GM12878 (cell line): ENCODE data around the gene CREBBP. TPM values are rescaled to one million over a fixed set of nuclear protein-coding genes. Genes with fewer than 3 reads are reported as not detected.

ENCODE experiments used
- ATAC-seq: fragments of 200-7000 bp; cut with Tn5 transposase; 3 replicates; pipeline ENCODE4 v1.9.1; 2020; ENCODE audit warnings: mild to moderate bottlenecking, moderate library complexity
- BruUV-seq: library from RNA; stranded (reverse); fragments of 400-500 nt; replicated peaks from 2 replicates; lab custom pipeline; 2021; lab: Mats Ljungman, UMichigan
- CTCF ChIA-PET: fragments of 300-600 bp; sonication (Branson Sonifier 250); formaldehyde crosslinking; extraction: SDS; loops from one replicate; lab custom pipeline; 2021; ENCODE audit warnings: inconsistent platforms; lab: Yijun Ruan, JAX
- POLR2A ChIA-PET: fragments of 350-600 bp; formaldehyde crosslinking; extraction: SDS; loops from one replicate; lab custom pipeline; 2021; ENCODE audit warnings: inconsistent platforms; lab: Charles Lee
- RAD21 ChIA-PET: fragments of 300-600 bp; sonication (Branson Sonifier 250); formaldehyde crosslinking; loops from one replicate; lab custom pipeline; 2023; ENCODE audit warnings: antibody characterized with exemption; ENCODE audit not compliant: unreplicated experiment; lab: Charles Lee
- SMC1A ChIA-PET: fragments of 300-600 bp; sonication (Branson Sonifier 250); formaldehyde crosslinking; loops from one replicate; lab custom pipeline; 2023; ENCODE audit not compliant: unreplicated experiment, uncharacterized antibody; lab: Charles Lee
- DNase-seq: peaks from one replicate; pipeline ENCODE4 v3.0.0-alpha.2; 2011; ENCODE audit warnings: low read depth, low spot score
- FAIRE-seq: peaks from 3 replicates; lab custom pipeline; 2011; peaks lifted over from hg19 to GRCh38; lab: Jason Lieb, UNC
- H2AFZ ChIP-seq: 2 replicates; pipeline ENCODE4 v1.6.0; 2011; ENCODE audit warnings: low read depth, low read length, control low read depth; ENCODE audit not compliant: control insufficient read depth
- H3K27ac ChIP-seq: 2 replicates; pipeline ENCODE4 v1.5.1; 2011; ENCODE audit warnings: control low read depth; ENCODE audit not compliant: control insufficient read depth, insufficient read depth
- H3K27me3 ChIP-seq, 2 experiments: replicated peaks in 1 of 2; 2 replicates each; pipeline versions ENCODE4 v1.6.0 to v1.6.1; 2011; ENCODE audit warnings: low read length in 1 of 2; ENCODE audit not compliant: control insufficient read depth in 2 of 2, insufficient read depth in 2 of 2
- H3K36me3 ChIP-seq, 2 experiments: 2 replicates each; pipeline ENCODE4 v1.5.1; 2011; ENCODE audit warnings: low read length in 1 of 2; ENCODE audit not compliant: control insufficient read depth in 2 of 2, insufficient read depth in 2 of 2
- H3K4me1 ChIP-seq: 2 replicates; pipeline ENCODE4 v1.6.1; 2011; ENCODE audit warnings: mild to moderate bottlenecking, low read length, moderate library complexity, mixed read lengths; ENCODE audit not compliant: control insufficient read depth, insufficient read depth
- H3K4me2 ChIP-seq: 2 replicates; pipeline ENCODE4 v1.6.0; 2011; ENCODE audit warnings: control low read depth; ENCODE audit not compliant: control insufficient read depth, insufficient read depth
- H3K4me3 ChIP-seq: fragments of 200-600 bp; sonication (generic); 2 replicates; pipeline ENCODE4 v1.5.1; 2016
- H3K79me2 ChIP-seq: 2 replicates; pipeline ENCODE4 v1.6.0; 2011; ENCODE audit warnings: low read length; ENCODE audit not compliant: control insufficient read depth, insufficient read depth
- H3K9ac ChIP-seq: 2 replicates; pipeline ENCODE4 v1.8.0; 2011; ENCODE audit warnings: low read length, control low read depth, mixed read lengths; ENCODE audit not compliant: control insufficient read depth, insufficient read depth
- H3K9me3 ChIP-seq: replicated peaks from 3 replicates; pipeline ENCODE4 v1.5.1; 2011; ENCODE audit warnings: mild to moderate bottlenecking, low read length; ENCODE audit not compliant: control insufficient read depth, insufficient read depth
- H4K20me1 ChIP-seq: 2 replicates; pipeline ENCODE4 v1.6.0; 2011; ENCODE audit not compliant: control insufficient read depth, insufficient read depth
- ASH2L ChIP-seq: fragments of 300-600, 200-600 bp; sonication (generic); IDR thresholded peaks from 2 replicates; pipeline ENCODE4 v1.6.1; 2017; ENCODE audit warnings: low read depth, mild to moderate bottlenecking, borderline replicate concordance
- CREM ChIP-seq: IDR thresholded peaks from 2 replicates; pipeline ENCODE4 v1.6.1; 2014; ENCODE audit warnings: antibody characterized with exemption, low read depth
- EGR1 ChIP-seq, 2 experiments: IDR thresholded peaks; 1 replicate in 1 of 2; 2 replicates in 1 of 2; pipeline ENCODE4 v1.6.1; 2011 to 2012; ENCODE audit warnings: low read depth in 2 of 2, low read length in 2 of 2, borderline replicate concordance in 1 of 2, mild to moderate bottlenecking in 1 of 2, moderate library complexity in 1 of 2
- HDGF ChIP-seq: fragments of 450-650 bp; IDR thresholded peaks from 2 replicates; pipeline ENCODE4 v1.6.1; 2016; ENCODE audit warnings: antibody characterized with exemption
- IKZF1 ChIP-seq: fragments of 450-650 bp; conservative IDR thresholded peaks from 2 replicates; pipeline ENCODE4 v1.6.1; 2017; ENCODE audit warnings: antibody characterized with exemption, mild to moderate bottlenecking
- NBN ChIP-seq: fragments of 450-650 bp; IDR thresholded peaks from 2 replicates; pipeline ENCODE4 v1.6.1; 2016
- NFYA ChIP-seq: IDR thresholded peaks from 2 replicates; pipeline ENCODE4 v1.6.1; 2011; ENCODE audit warnings: low read depth, mild to moderate bottlenecking, low read length, improper control_type of control experiment, borderline replicate concordance
- SIX5 ChIP-seq: IDR thresholded peaks from 2 replicates; pipeline ENCODE4 v1.6.1; 2011; ENCODE audit warnings: mild to moderate bottlenecking, low read depth, low read length, moderate library complexity; ENCODE audit not compliant: severe bottlenecking
- SRF ChIP-seq, 2 experiments: IDR thresholded peaks; 2 replicates each; pipeline ENCODE4 v1.6.1; 2011; ENCODE audit warnings: low read depth in 2 of 2, low read length in 2 of 2, mild to moderate bottlenecking in 1 of 2, moderate library complexity in 1 of 2
- TBL1XR1 ChIP-seq: IDR thresholded peaks from 2 replicates; pipeline ENCODE4 v1.6.1; 2012; ENCODE audit warnings: low read depth, low read length, improper control_type of control experiment
- YY1 ChIP-seq: IDR thresholded peaks from 2 replicates; pipeline ENCODE4 v1.6.1; 2011; ENCODE audit warnings: low read depth, mild to moderate bottlenecking, low read length
- ZNF217 ChIP-seq: fragments of 450-650 bp; IDR thresholded peaks from 2 replicates; pipeline ENCODE4 v1.6.1; 2017; ENCODE audit warnings: antibody characterized with exemption, mild to moderate bottlenecking
- ZNF274 ChIP-seq: IDR thresholded peaks from one replicate; pipeline ENCODE4 v1.8.0; 2011; ENCODE audit not compliant: insufficient read length, insufficient read depth
- ZNF622 ChIP-seq: fragments of 450-650 bp; IDR thresholded peaks from 2 replicates; pipeline ENCODE4 v1.6.1; 2017; ENCODE audit warnings: mild to moderate bottlenecking, inconsistent platforms
- WGBS: methylation state at CpG from one replicate; pipeline ENCODE4 v1.1.6; 2016; ENCODE audit warnings: low lambda C conversion rate; ENCODE audit not compliant: insufficient replicate concordance, insufficient coverage; ENCODE audit errors: missing lambda C conversion rate; 5-methylcytosine and 5-hydroxymethylcytosine counted together
- in situ Hi-C: fragments of 300-500 bp; cut with MboI; formaldehyde crosslinking; loops from 9 replicates; pipeline ENCODE4 v1.14.3; 2018; ENCODE audit warnings: mixed read lengths
- intact Hi-C: fragments of 100-400 bp; cut with micrococcal nuclease; formaldehyde crosslinking; loops from one replicate; pipeline ENCODE4 v1.14.2; 2022; ENCODE audit not compliant: unreplicated experiment
- polyA plus RNA-seq, 11 experiments: library from polyadenylated mRNA; depleted of rRNA in 4 of 11; unstranded in 6 of 11; stranded (reverse) in 5 of 11; fragments of >200 nt; fragmentation: Nextera tagmentation in 4 of 11; fragmentation: Illumina TruSeq in 1 of 11; extraction: Ambion mirVana in 4 of 11; extraction: Trizol in 1 of 11; gene quantifications; 1 replicate in 1 of 11; 2 replicates in 10 of 11; pipeline versions ENCODE4 v1.2.1 to v1.2.3, GENCODE V29; 2011 to 2016; ENCODE audit warnings: inconsistent platforms in 2 of 11, missing spikeins in 2 of 11, low read depth in 1 of 11
- total RNA-seq, 4 experiments: library from RNA; depleted of rRNA in 3 of 4; stranded (reverse); fragments of >200 nt in 3 of 4; fragmentation: Illumina TruSeq in 1 of 4; extraction: Trizol in 1 of 4; gene quantifications; 2 replicates each; pipeline versions ENCODE4 v1.2.1 to v1.2.3, GENCODE V29; 2013 to 2021

CREBBP gene
- total and polyA plus RNA-seq, 10 of the 15 experiments (the other 5 are each of a cell fraction or from before 2014, with no cell fraction given), result 3.4 to 32.7 (median 7.9) TPM

GRCh38 chr16:3774156-3774767 is 106.3 kb downstream of the CREBBP start:
- 80% methylated on average over 6 of the region's 6 CpGs for WGBS
- ATAC-seq, result no peak
- ChIA-PET SMC1A (no interaction called here), CTCF (interaction anchor here (1.9 kb wide), 1 partner anchor 480 kb away, joined by 5 read pairs; no protein-coding TSS in a partner anchor)
- Histone ChIP-seq H3K36me3 (peaks cover 25 to 43% of the 10 kb centered on the region in 2 experiments), H3K4me2 (no peak overlapping the region), H3K27ac (no peak overlapping the region), H3K9ac (no peak overlapping the region), H3K4me3 (no peak overlapping the region), H3K4me1 (no peaks in the 10 kb centered on the region), H3K79me2 (no peaks in the 10 kb centered on the region), H2AFZ (no peak overlapping the region)
- intact Hi-C loops, result no loop called here
- no peak for DNase-seq
- TF ChIP-seq EGR1 (IDR thresholded peaks at IDR 0.05; ENCODE audit: borderline replicate concordance in 1 of 2, low read depth in 2 of 2, low read length in 2 of 2) (no peak), HDGF (no peak), NBN (no peak), IKZF1 (no peak), ASH2L (no peak), SIX5 (no peak)
- TF ChIP-seq, all 136 proteins: peak for 0
- FAIRE-seq, result no peak
- POLR2A ChIA-PET, result no interaction called here
- H4K20me1 ChIP-seq, result no peaks in the 10 kb centered on the region
- H3K27me3 ChIP-seq, result no peaks in the 10 kb centered on the region
- no TSS peak for BruUV-seq
- in situ Hi-C loops, result no loop called here
- RAD21 ChIA-PET, result interaction anchor here (1.5 kb wide), 1 partner anchor 104 kb away, joined by 4 read pairs; no protein-coding TSS in a partner anchor
- no peaks in the 10 kb centered on the region for H3K9me3 ChIP-seq

GRCh38 chr16:3773663-3774062 is 106.8 kb downstream of the CREBBP start:
- ChIA-PET RAD21 (interaction anchor here (1.5 kb wide), 1 partner anchor 105 kb away, joined by 4 read pairs; no protein-coding TSS in a partner anchor), POLR2A (no interaction called here), CTCF (interaction anchor here (1.9 kb wide), 1 partner anchor 480 kb away, joined by 5 read pairs; no protein-coding TSS in a partner anchor), SMC1A (interaction anchor here (1.3 kb wide), 1 partner anchor 9 kb away, joined by 3 read pairs; no protein-coding TSS in a partner anchor)
- WGBS, result 96% methylated on average over 14 of the region's 14 CpGs
- in situ Hi-C loops (no loop called here), intact Hi-C loops (no loop called here)
- no TSS peak for BruUV-seq
- Histone ChIP-seq H3K27ac (no peak overlapping the region), H3K9ac (no peak overlapping the region), H3K9me3 (no peaks in the 10 kb centered on the region), H3K36me3 (peaks cover 26 to 47% of the 10 kb centered on the region in 2 experiments), H3K79me2 (no peaks in the 10 kb centered on the region), H3K4me3 (no peak overlapping the region), H3K4me2 (no peak overlapping the region), H2AFZ (no peak overlapping the region), H3K27me3 (no peaks in the 10 kb centered on the region), H3K4me1 (no peaks in the 10 kb centered on the region), H4K20me1 (no peaks in the 10 kb centered on the region)
- DNase-seq, result no peak
- no peak for ATAC-seq
- no peak for FAIRE-seq
- TF ChIP-seq CREM (no peak), ZNF217 (no peak), NFYA (no peak), YY1 (no peak), SRF (IDR thresholded peaks at IDR 0.05; ENCODE audit: low read depth in 2 of 2, low read length in 2 of 2) (no peak), ZNF622 (no peak), ZNF274 (no peak), TBL1XR1 (no peak)
- TF ChIP-seq, all 136 proteins: peak for 0
